ENCODE results near the gene NAPG.

GRCh38 chr18:10558967-10559298 lies 33.1 kb downstream of the NAPG start:
- TF ChIP-seq CTCF (IDR thresholded peaks at IDR 0.05; ENCODE audit: insufficient read depth, low read depth, low read length) (no peak), EZH2 (IDR thresholded peaks at IDR 0.05; ENCODE audit: insufficient read depth, low read length) (no peak)

All from astrocyte (in vitro differentiated cells and primary cell).